Esophagus (tissue), 2 donors: Measurements from ENCODE around the gene TOX2. TPM values are rescaled to one million over a fixed set of nuclear protein-coding genes. Genes with fewer than 3 reads are reported as not detected.

Source experiments
- H3K27ac ChIP-seq, 2 donors: one replicate each; pipeline ENCODE4 v1.5.1; 2013; ENCODE audit warnings: low read depth in 2 of 2, mild to moderate bottlenecking in 2 of 2, inconsistent platforms in 1 of 2, low read length in 1 of 2, moderate library complexity in 1 of 2
- H3K27me3 ChIP-seq, 2 donors: one replicate each; pipeline ENCODE4 v1.6.1; 2013; ENCODE audit warnings: low read length in 2 of 2, control low read depth in 1 of 2, mild to moderate bottlenecking in 1 of 2; ENCODE audit not compliant: insufficient read depth in 2 of 2, control insufficient read depth in 1 of 2
- H3K36me3 ChIP-seq, 2 donors: one replicate each; pipeline ENCODE4 v1.6.1; 2013; ENCODE audit warnings: low read length in 1 of 2; ENCODE audit not compliant: control insufficient read depth in 2 of 2, insufficient read depth in 2 of 2
- H3K4me1 ChIP-seq, 2 donors: one replicate each; pipeline ENCODE4 v1.6.1; 2013; ENCODE audit warnings: low read length in 1 of 2; ENCODE audit not compliant: control insufficient read depth in 2 of 2, insufficient read depth in 2 of 2
- H3K4me3 ChIP-seq, 2 donors: one replicate each; pipeline ENCODE4 v1.5.1; 2013; ENCODE audit warnings: low read length in 2 of 2, mild to moderate bottlenecking in 2 of 2, low read depth in 1 of 2, moderate library complexity in 1 of 2
- H3K9me3 ChIP-seq, 2 donors: one replicate each; pipeline ENCODE4 v1.6.1; 2013; ENCODE audit warnings: mild to moderate bottlenecking in 2 of 2, low read depth in 1 of 2, low read length in 1 of 2, moderate library complexity in 1 of 2; ENCODE audit not compliant: control insufficient read depth in 2 of 2, insufficient read depth in 1 of 2
- WGBS, 2 donors: extraction: QIAGEN DNeasy Blood & Tissue Kit; methylation state at CpG; one replicate each; pipeline ENCODE4 v1.1.7; 2013; 5-methylcytosine and 5-hydroxymethylcytosine counted together
- polyA plus RNA-seq, 2 donors: library from polyadenylated mRNA; stranded (reverse); fragments of 200-250 nt; gene quantifications; one replicate each; pipeline ENCODE4 v1.2.3, GENCODE V29; 2013
- donor health status: healthy with polysubstance abuse.
- donor health status: Bipolar disorder and iron deficiency.

Gene TOX2
- polyA plus RNA-seq, 2 donors, result 6.9 to 10.5 TPM

- Histone ChIP-seq H3K9me3 (no peaks in the 10 kb centered on the region), H3K27ac (no peak overlapping the region)
- WGBS, 2 donors, result 93 to 94% methylated on average over 14 of the region's 14 CpGs
Observed at GRCh38 chr20:44031001-44031574, 116.4 kb downstream of the TOX2 start.

GRCh38 chr20:44031781-44032582, 117.3 kb downstream of the TOX2 start:
- H3K4me1 ChIP-seq, result peaks cover 2 to 3% of the 10 kb centered on the region in 2 donors
- no peaks in the 10 kb centered on the region for H3K27me3 ChIP-seq
- no peak overlapping the region for H3K27ac ChIP-seq
- 78 to 81% methylated on average over 12 of the region's 12 CpGs for WGBS, 2 donors
- H3K36me3 ChIP-seq, result no peaks in the 10 kb centered on the region
- H3K9me3 ChIP-seq, result no peaks in the 10 kb centered on the region
- no peak overlapping the region for H3K4me3 ChIP-seq

More at GRCh38 chr20:44031001-44031574, 116.4 kb downstream of the TOX2 start:
- no peaks in the 10 kb centered on the region for H3K27me3 ChIP-seq
- H3K4me1 ChIP-seq, result peaks cover under 1 to 3% of the 10 kb centered on the region in 2 donors
- H3K36me3 ChIP-seq, result no peaks in the 10 kb centered on the region
- no peak overlapping the region for H3K4me3 ChIP-seq

- peaks cover 2 to 3% of the 10 kb centered on the region in 2 donors for H3K4me1 ChIP-seq
- no peaks in the 10 kb centered on the region for H3K36me3 ChIP-seq
- WGBS, 2 donors, result 79 to 80% methylated on average over 12 of the region's 12 CpGs
- H3K27me3 ChIP-seq, result no peaks in the 10 kb centered on the region
- no peak overlapping the region for H3K4me3 ChIP-seq
- no peak overlapping the region for H3K27ac ChIP-seq
- no peaks in the 10 kb centered on the region for H3K9me3 ChIP-seq
Observed at GRCh38 chr20:44032583-44033331, 118.1 kb downstream of the TOX2 start.

GRCh38 chr20:44033344-44033743, 118.7 kb downstream of the TOX2 start:
- Histone ChIP-seq H3K27ac (no peak overlapping the region), H3K9me3 (no peaks in the 10 kb centered on the region), H3K4me1 (peaks cover 2 to 3% of the 10 kb centered on the region in 2 donors), H3K36me3 (no peaks in the 10 kb centered on the region), H3K4me3 (no peak overlapping the region), H3K27me3 (no peaks in the 10 kb centered on the region)
- 9 to 28% methylated on average over 2 of the region's 2 CpGs for WGBS, 2 donors

GRCh38 chr20:44033873-44034272, 119.2 kb downstream of the TOX2 start:
- Histone ChIP-seq H3K36me3 (no peaks in the 10 kb centered on the region), H3K27ac (no peak overlapping the region), H3K27me3 (no peaks in the 10 kb centered on the region), H3K4me1 (peaks cover 2% of the 10 kb centered on the region in 2 donors), H3K9me3 (no peaks in the 10 kb centered on the region), H3K4me3 (no peak overlapping the region)
- 84 to 85% methylated on average over 4 of the region's 4 CpGs for WGBS, 2 donors

- WGBS, 2 donors, result 63 to 75% methylated on average over 1 of the region's 1 CpG
- Histone ChIP-seq H3K4me3 (no peak overlapping the region), H3K27me3 (no peaks in the 10 kb centered on the region)
Observed at GRCh38 chr20:44034451-44034850, 119.8 kb downstream of the TOX2 start.

GRCh38 chr20:44034965-44035635, 120.4 kb downstream of the TOX2 start:
- no peak overlapping the region for H3K4me3 ChIP-seq
- H3K27me3 ChIP-seq, result no peaks in the 10 kb centered on the region
- H3K36me3 ChIP-seq, result no peaks in the 10 kb centered on the region
- H3K9me3 ChIP-seq, result no peaks in the 10 kb centered on the region
- no peak overlapping the region for H3K27ac ChIP-seq
- WGBS, 2 donors, result 70 to 78% methylated on average over 12 of the region's 12 CpGs
- peaks cover 0 to 2% of the 10 kb centered on the region in 2 donors for H3K4me1 ChIP-seq

More at GRCh38 chr20:44034451-44034850, 119.8 kb downstream of the TOX2 start:
- Histone ChIP-seq H3K36me3 (no peaks in the 10 kb centered on the region), H3K27ac (no peak overlapping the region), H3K4me1 (peaks cover 0 to 2% of the 10 kb centered on the region in 2 donors), H3K9me3 (no peaks in the 10 kb centered on the region)

GRCh38 chr20:44035924-44036323, 121.3 kb downstream of the TOX2 start:
- Histone ChIP-seq H3K36me3 (no peaks in the 10 kb centered on the region), H3K27me3 (no peaks in the 10 kb centered on the region), H3K9me3 (no peaks in the 10 kb centered on the region), H3K4me1 (peaks cover 0 to 2% of the 10 kb centered on the region in 2 donors), H3K4me3 (no peak overlapping the region), H3K27ac (no peak overlapping the region)
- 78 to 83% methylated on average over 8 of the region's 8 CpGs for WGBS, 2 donors

- H3K4me1 ChIP-seq, result peaks cover 0 to 2% of the 10 kb centered on the region in 2 donors
- no peak overlapping the region for H3K4me3 ChIP-seq
- WGBS, 2 donors, result 82 to 88% methylated on average over 4 of the region's 4 CpGs
- H3K9me3 ChIP-seq, result no peaks in the 10 kb centered on the region
- no peaks in the 10 kb centered on the region for H3K36me3 ChIP-seq
- H3K27ac ChIP-seq, result no peak overlapping the region
- H3K27me3 ChIP-seq, result no peaks in the 10 kb centered on the region
Observed at GRCh38 chr20:44036441-44036840, 121.8 kb downstream of the TOX2 start.
